ENCODE data around the gene KCNMB2. TPM values are rescaled to one million over a fixed set of nuclear protein-coding genes. Genes with fewer than 3 reads are reported as not detected.

KCNMB2 gene
- polyA plus RNA-seq, 1 donor (not counting 4 experiments of a cell fraction or from before 2014, with no cell fraction given) = not detected

GRCh38 chr3:178778589-178778988 lies 242.4 kb downstream of the KCNMB2 start:
- FAIRE-seq (peak; percentile 60), DNase-seq (ENCODE audit: low read depth, low spot score) (no peak)
- no peaks in the 10 kb centered on the region for H3K27me3 ChIP-seq (ENCODE audit: control insufficient read depth, extremely low read depth, insufficient read depth, low read length)
- H4K20me1 ChIP-seq (ENCODE audit: control insufficient read depth, extremely low read depth, insufficient read depth, low read length) = no peaks in the 10 kb centered on the region
- no peaks in the 10 kb centered on the region for H3K9me1 ChIP-seq (ENCODE audit: control insufficient read depth, extremely low read depth, insufficient read depth, low read length)
- H3K36me3 ChIP-seq (ENCODE audit: control insufficient read depth in 2 of 2, extremely low read depth in 1 of 2, insufficient read depth in 2 of 2, low read length in 2 of 2) = no peaks in the 10 kb centered on the region
- dilution Hi-C loops (cut with MboI; ENCODE audit: extremely low pct_ligation_motif_present, low sequenced_read_pairs) = no loop called here
- no peak overlapping the region for H3K4me2 ChIP-seq (ENCODE audit: control insufficient read depth, extremely low read depth, insufficient read depth, low read depth, low read length)
- H2AFZ ChIP-seq (ENCODE audit: control insufficient read depth, low read length) = no peak overlapping the region
- H3K27ac ChIP-seq (ENCODE audit: control insufficient read depth, insufficient read depth, low read length) = no peak overlapping the region
- no peak overlapping the region for H3K4me3 ChIP-seq (ENCODE audit: control insufficient read depth in 2 of 3, extremely low read depth in 1 of 3, insufficient read depth in 2 of 3, low read depth in 1 of 3, low read length in 3 of 3)
- peaks cover 11% of the 10 kb centered on the region for H3K4me1 ChIP-seq (ENCODE audit: control insufficient read depth, extremely low read depth, insufficient read depth, low read length)
- no peak for TF ChIP-seq CTCF (optimal IDR thresholded peaks at IDR 0.05 in 1 of 3, IDR thresholded peaks at IDR 0.05 in 1 of 3, conservative IDR thresholded peaks at IDR 0.05 in 1 of 3; ENCODE audit: extremely low read depth in 1 of 3, insufficient read depth in 2 of 3, low read length in 3 of 3)
- no peak for TF ChIP-seq EZH2 (IDR thresholded peaks at IDR 0.05; ENCODE audit: low read length)
- no peaks in the 10 kb centered on the region for H3K79me2 ChIP-seq (ENCODE audit: control insufficient read depth, insufficient read depth, low read length)
- H3K9ac ChIP-seq (ENCODE audit: control insufficient read depth, extremely low read depth, insufficient read depth, low read length) = no peak overlapping the region
- H3K9me3 ChIP-seq (ENCODE audit: control insufficient read depth, low read depth, low read length) = no peaks in the 10 kb centered on the region

DNA sequence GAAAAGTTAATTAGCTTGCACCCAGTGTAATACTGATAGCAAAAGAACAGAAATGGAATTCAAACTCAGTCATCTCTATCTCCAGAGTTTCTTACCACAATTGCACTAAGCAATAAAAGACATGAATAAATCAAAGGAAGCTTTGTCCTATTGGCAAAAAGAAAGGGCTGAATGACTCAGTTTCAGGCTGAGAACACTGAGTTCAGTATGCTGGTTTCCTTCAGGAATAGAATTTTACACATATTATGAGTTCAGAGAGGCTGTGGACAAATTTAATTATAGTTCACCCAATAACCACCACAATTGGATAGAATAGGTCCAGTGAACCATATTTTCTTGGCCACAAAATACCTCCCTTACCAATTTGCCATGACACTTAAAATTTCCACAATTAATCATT lies 249.7 kb downstream of the KCNMB2 start:
- no peak overlapping the region for H2AFZ ChIP-seq (ENCODE audit: control insufficient read depth, low read length)
- no peaks in the 10 kb centered on the region for H3K36me3 ChIP-seq (ENCODE audit: control insufficient read depth in 2 of 2, extremely low read depth in 1 of 2, insufficient read depth in 2 of 2, low read length in 2 of 2)
- no peak for DNase-seq (ENCODE audit: low read depth, low spot score)
- H3K4me3 ChIP-seq (ENCODE audit: control insufficient read depth in 2 of 3, extremely low read depth in 1 of 3, insufficient read depth in 2 of 3, low read depth in 1 of 3, low read length in 3 of 3) = no peak overlapping the region
- no peaks in the 10 kb centered on the region for H3K9me1 ChIP-seq (ENCODE audit: control insufficient read depth, extremely low read depth, insufficient read depth, low read length)
- no peaks in the 10 kb centered on the region for H3K27me3 ChIP-seq (ENCODE audit: control insufficient read depth, extremely low read depth, insufficient read depth, low read length)
- TF ChIP-seq CTCF (optimal IDR thresholded peaks at IDR 0.05 in 1 of 3, IDR thresholded peaks at IDR 0.05 in 1 of 3, conservative IDR thresholded peaks at IDR 0.05 in 1 of 3; ENCODE audit: extremely low read depth in 1 of 3, insufficient read depth in 2 of 3, low read length in 3 of 3) (no peak), EZH2 (IDR thresholded peaks at IDR 0.05; ENCODE audit: low read length) (no peak)
- no peaks in the 10 kb centered on the region for H3K9me3 ChIP-seq (ENCODE audit: control insufficient read depth, low read depth, low read length)
- H3K4me2 ChIP-seq (ENCODE audit: control insufficient read depth, extremely low read depth, insufficient read depth, low read depth, low read length) = no peak overlapping the region
- no peak overlapping the region for H3K9ac ChIP-seq (ENCODE audit: control insufficient read depth, extremely low read depth, insufficient read depth, low read length)
- no peaks in the 10 kb centered on the region for H4K20me1 ChIP-seq (ENCODE audit: control insufficient read depth, extremely low read depth, insufficient read depth, low read length)
- no peak for FAIRE-seq
- dilution Hi-C loops (cut with MboI; ENCODE audit: extremely low pct_ligation_motif_present, low sequenced_read_pairs) = no loop called here
- H3K79me2 ChIP-seq (ENCODE audit: control insufficient read depth, insufficient read depth, low read length) = no peaks in the 10 kb centered on the region
- H3K4me1 ChIP-seq (ENCODE audit: control insufficient read depth, extremely low read depth, insufficient read depth, low read length) = no peaks in the 10 kb centered on the region
- no peak overlapping the region for H3K27ac ChIP-seq (ENCODE audit: control insufficient read depth, insufficient read depth, low read length)

Data from keratinocyte (primary cell).